Activated T-cell treated with anti-CD3 and anti-CD28 coated beads, Interleukin-2, amount 50 U/mL, for 72 hours (primary cell): ENCODE results near the gene RBM20. TPM values are rescaled to one million over a fixed set of nuclear protein-coding genes. Genes with fewer than 3 reads are reported as not detected.

ENCODE experiments used
- ATAC-seq, 2 donors: fragments of 150-1000 bp; cut with Tn5 transposase; replicated peaks in 1 of 2; 2 replicates each; pipeline ENCODE4 v1.10.0; 2021; ENCODE audit warnings: moderate library complexity in 2 of 2, mild to moderate bottlenecking in 1 of 2
- DNase-seq, 2 donors: peaks; one replicate each; pipeline ENCODE4 v3.0.0; 2021 to 2022; ENCODE audit warnings: mixed read lengths in 1 of 2
- H3K27ac Mint-ChIP-seq: one replicate; pipeline ENCODE4 v1.8.0; 2022; ENCODE audit warnings: mild to moderate bottlenecking, moderate library complexity, mixed read lengths
- H3K27me3 Mint-ChIP-seq: one replicate; pipeline ENCODE4 v1.8.0; 2022; ENCODE audit warnings: low read depth, mixed read lengths
- H3K36me3 Mint-ChIP-seq, 2 donors: one replicate each; pipeline ENCODE4 v1.8.0; 2022; ENCODE audit warnings: mixed read lengths in 2 of 2, mild to moderate bottlenecking in 1 of 2; ENCODE audit not compliant: insufficient read depth in 2 of 2
- H3K4me1 Mint-ChIP-seq: one replicate; pipeline ENCODE4 v1.8.0; 2022; ENCODE audit warnings: low read depth, mixed read lengths
- H3K4me3 Mint-ChIP-seq, 2 donors: one replicate each; pipeline ENCODE4 v1.8.0; 2022; ENCODE audit warnings: mild to moderate bottlenecking in 2 of 2, mixed read lengths in 2 of 2, moderate library complexity in 2 of 2
- H3K9me3 Mint-ChIP-seq, 2 donors: one replicate each; pipeline ENCODE4 v1.8.0; 2022; ENCODE audit warnings: mixed read lengths in 2 of 2
- total RNA-seq, 2 donors: library from RNA; stranded (reverse); gene quantifications; one replicate each; pipeline ENCODE4 v1.2.3, GENCODE V29; 2022

The RBM20 gene
- total RNA-seq, 2 donors from 2014 or later, result 0.37 to 0.72 TPM

GRCh38 chr10:110824660-110825059 is 180.5 kb downstream of the RBM20 start:
- DNase-seq (no peak), ATAC-seq (no peak)
- Mint-ChIP-seq H3K4me1 (peaks cover 7% of the 10 kb centered on the region), H3K36me3 (no peaks in the 10 kb centered on the region), H3K27ac (no peak overlapping the region), H3K9me3 (no peaks in the 10 kb centered on the region), H3K4me3 (no peak overlapping the region), H3K27me3 (no peaks in the 10 kb centered on the region)

GRCh38 chr10:110825508-110825907 is 181.4 kb downstream of the RBM20 start:
- Mint-ChIP-seq H3K27ac (no peak overlapping the region), H3K27me3 (no peaks in the 10 kb centered on the region), H3K36me3 (no peaks in the 10 kb centered on the region), H3K4me3 (no peak overlapping the region), H3K9me3 (no peaks in the 10 kb centered on the region), H3K4me1 (peaks cover 7% of the 10 kb centered on the region)
- no peak for ATAC-seq
- no peak for DNase-seq

- Mint-ChIP-seq H3K4me1 (peaks cover 2% of the 10 kb centered on the region), H3K27me3 (no peaks in the 10 kb centered on the region), H3K36me3 (no peaks in the 10 kb centered on the region), H3K27ac (no peak overlapping the region), H3K4me3 (no peak overlapping the region), H3K9me3 (no peaks in the 10 kb centered on the region)
- ATAC-seq (no peak), DNase-seq (no peak)
These were observed 183.3 kb downstream of the RBM20 start for GRCh38 chr10:110827410-110827809.

- ATAC-seq (no peak), DNase-seq (no peak)
- Mint-ChIP-seq H3K27me3 (no peaks in the 10 kb centered on the region), H3K9me3 (no peaks in the 10 kb centered on the region), H3K27ac (no peak overlapping the region), H3K36me3 (no peaks in the 10 kb centered on the region), H3K4me3 (no peak overlapping the region), H3K4me1 (peaks cover 6% of the 10 kb centered on the region)
These were observed 183.7 kb downstream of the RBM20 start for GRCh38 chr10:110827875-110828274.

GRCh38 chr10:110828525-110828924 is 184.4 kb downstream of the RBM20 start:
- Mint-ChIP-seq H3K27me3 (no peaks in the 10 kb centered on the region), H3K27ac (no peak overlapping the region), H3K9me3 (no peaks in the 10 kb centered on the region), H3K4me1 (peaks cover 13% of the 10 kb centered on the region), H3K36me3 (no peaks in the 10 kb centered on the region), H3K4me3 (no peak overlapping the region)
- DNase-seq, result no peak
- no peak for ATAC-seq

GRCh38 chr10:110829721-110830410 is 185.7 kb downstream of the RBM20 start:
- no peaks in the 10 kb centered on the region for H3K36me3 Mint-ChIP-seq
- H3K9me3 Mint-ChIP-seq, result no peaks in the 10 kb centered on the region
- no peaks in the 10 kb centered on the region for H3K27me3 Mint-ChIP-seq
- H3K4me1 Mint-ChIP-seq, result peaks cover 26% of the 10 kb centered on the region
- H3K27ac Mint-ChIP-seq, result peak overlapping the region; percentile 57
- ATAC-seq (no peak), DNase-seq (no peak)
- no peak overlapping the region for H3K4me3 Mint-ChIP-seq

GRCh38 chr10:110833234-110833940 is 189.3 kb downstream of the RBM20 start:
- Mint-ChIP-seq H3K4me1 (peaks cover 53% of the 10 kb centered on the region), H3K9me3 (no peaks in the 10 kb centered on the region), H3K27me3 (no peaks in the 10 kb centered on the region), H3K36me3 (no peaks in the 10 kb centered on the region), H3K27ac (no peak overlapping the region), H3K4me3 (no peak overlapping the region)
- DNase-seq (no peak), ATAC-seq (peak; percentile 33 to 58)

GRCh38 chr10:110833941-110834628 is 189.9 kb downstream of the RBM20 start:
- no peak for DNase-seq
- Mint-ChIP-seq H3K27ac (no peak overlapping the region), H3K4me3 (no peak overlapping the region), H3K4me1 (peaks cover 53% of the 10 kb centered on the region), H3K36me3 (no peaks in the 10 kb centered on the region), H3K9me3 (no peaks in the 10 kb centered on the region), H3K27me3 (no peaks in the 10 kb centered on the region)
- no peak for ATAC-seq

- DNase-seq, result no peak
- Mint-ChIP-seq H3K9me3 (no peaks in the 10 kb centered on the region), H3K36me3 (no peaks in the 10 kb centered on the region), H3K4me1 (peaks cover 53% of the 10 kb centered on the region), H3K27me3 (no peaks in the 10 kb centered on the region), H3K4me3 (peak overlapping the region; percentile 15 to 43), H3K27ac (no peak overlapping the region)
- ATAC-seq, result peak; percentile 62 to 63
These were observed 190.6 kb downstream of the RBM20 start for GRCh38 chr10:110834629-110835301.

GRCh38 chr10:110835841-110836240 is 191.7 kb downstream of the RBM20 start:
- Mint-ChIP-seq H3K4me3 (no peak overlapping the region), H3K27me3 (no peaks in the 10 kb centered on the region), H3K4me1 (peaks cover 55% of the 10 kb centered on the region), H3K9me3 (no peaks in the 10 kb centered on the region), H3K27ac (no peak overlapping the region), H3K36me3 (no peaks in the 10 kb centered on the region)
- no peak for ATAC-seq
- DNase-seq, result no peak

GRCh38 chr10:110836706-110837105 is 192.6 kb downstream of the RBM20 start:
- Mint-ChIP-seq H3K27ac (no peak overlapping the region), H3K4me1 (peaks cover 64% of the 10 kb centered on the region), H3K9me3 (no peaks in the 10 kb centered on the region), H3K27me3 (no peaks in the 10 kb centered on the region), H3K36me3 (no peaks in the 10 kb centered on the region), H3K4me3 (no peak overlapping the region)
- DNase-seq (no peak), ATAC-seq (no peak)

- no peak for DNase-seq
- peaks cover 69% of the 10 kb centered on the region for H3K4me1 Mint-ChIP-seq
These were observed 193.5 kb downstream of the RBM20 start for GRCh38 chr10:110837418-110838171.

More at GRCh38 chr10:110837418-110838171, 193.5 kb downstream of the RBM20 start:
- H3K36me3 Mint-ChIP-seq, result no peaks in the 10 kb centered on the region
- H3K27ac Mint-ChIP-seq, result no peak overlapping the region
- no peaks in the 10 kb centered on the region for H3K27me3 Mint-ChIP-seq
- H3K9me3 Mint-ChIP-seq, result no peaks in the 10 kb centered on the region
- ATAC-seq, result no peak
- H3K4me3 Mint-ChIP-seq, result no peak overlapping the region
